Epithelial cell of proximal tubule (primary cell): ENCODE results near the gene CPVL. TPM values are rescaled to one million over a fixed set of nuclear protein-coding genes. Genes with fewer than 3 reads are reported as not detected.

Experiments
- DNase-seq: peaks from one replicate; pipeline ENCODE4 v3.0.0-alpha.2; 2011; ENCODE audit warnings: low read depth
- H3K4me3 ChIP-seq: 2 replicates; pipeline ENCODE4 v1.5.1; 2011; ENCODE audit warnings: low read depth, mild to moderate bottlenecking, low read length
- total RNA-seq: library from RNA; depleted of rRNA; stranded (reverse); fragments of >200 nt; gene quantifications from 2 replicates; pipeline ENCODE4 v1.2.3, GENCODE V29; 2015
- TF ChIP-seq, protein P1 (sequence below): conservative IDR thresholded peaks from 2 replicates; pipeline ENCODE4 v1.5.1; 2012; ENCODE audit warnings: low read depth, mild to moderate bottlenecking, low read length

CPVL gene
- total RNA-seq, 1 donor from 2014 or later: 12.0 TPM

DNA sequence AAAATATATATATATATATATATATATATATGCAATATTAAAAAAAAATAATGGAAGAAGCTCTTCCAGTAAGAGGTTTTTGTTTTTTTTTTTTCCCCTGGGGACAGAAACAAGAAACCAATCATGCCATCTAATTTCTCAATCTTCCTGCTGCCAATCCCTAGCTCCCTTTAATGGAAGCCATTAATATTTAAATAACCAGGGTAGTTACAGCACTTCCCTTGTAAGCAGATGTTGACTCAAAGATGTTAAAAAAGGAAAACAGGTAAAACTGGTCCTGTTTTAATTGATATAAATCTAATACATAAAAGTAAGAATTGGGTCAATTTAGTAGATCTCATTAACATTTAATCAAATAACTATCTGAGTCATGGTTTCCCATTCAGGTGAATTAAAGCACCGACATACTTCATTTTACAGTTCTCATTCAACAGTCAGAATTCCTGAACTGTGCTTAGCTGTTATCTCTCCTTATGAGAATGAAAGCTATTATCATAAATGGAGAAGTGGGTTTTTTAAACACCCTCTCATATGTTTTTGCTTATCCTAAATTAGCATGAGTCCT is 22.6 kb downstream of the CPVL start:
- H3K4me3 ChIP-seq: no peak overlapping the region
- TF ChIP-seq, protein P1, sequence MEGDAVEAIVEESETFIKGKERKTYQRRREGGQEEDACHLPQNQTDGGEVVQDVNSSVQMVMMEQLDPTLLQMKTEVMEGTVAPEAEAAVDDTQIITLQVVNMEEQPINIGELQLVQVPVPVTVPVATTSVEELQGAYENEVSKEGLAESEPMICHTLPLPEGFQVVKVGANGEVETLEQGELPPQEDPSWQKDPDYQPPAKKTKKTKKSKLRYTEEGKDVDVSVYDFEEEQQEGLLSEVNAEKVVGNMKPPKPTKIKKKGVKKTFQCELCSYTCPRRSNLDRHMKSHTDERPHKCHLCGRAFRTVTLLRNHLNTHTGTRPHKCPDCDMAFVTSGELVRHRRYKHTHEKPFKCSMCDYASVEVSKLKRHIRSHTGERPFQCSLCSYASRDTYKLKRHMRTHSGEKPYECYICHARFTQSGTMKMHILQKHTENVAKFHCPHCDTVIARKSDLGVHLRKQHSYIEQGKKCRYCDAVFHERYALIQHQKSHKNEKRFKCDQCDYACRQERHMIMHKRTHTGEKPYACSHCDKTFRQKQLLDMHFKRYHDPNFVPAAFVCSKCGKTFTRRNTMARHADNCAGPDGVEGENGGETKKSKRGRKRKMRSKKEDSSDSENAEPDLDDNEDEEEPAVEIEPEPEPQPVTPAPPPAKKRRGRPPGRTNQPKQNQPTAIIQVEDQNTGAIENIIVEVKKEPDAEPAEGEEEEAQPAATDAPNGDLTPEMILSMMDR: no peak
- DNase-seq: no peak

DNA sequence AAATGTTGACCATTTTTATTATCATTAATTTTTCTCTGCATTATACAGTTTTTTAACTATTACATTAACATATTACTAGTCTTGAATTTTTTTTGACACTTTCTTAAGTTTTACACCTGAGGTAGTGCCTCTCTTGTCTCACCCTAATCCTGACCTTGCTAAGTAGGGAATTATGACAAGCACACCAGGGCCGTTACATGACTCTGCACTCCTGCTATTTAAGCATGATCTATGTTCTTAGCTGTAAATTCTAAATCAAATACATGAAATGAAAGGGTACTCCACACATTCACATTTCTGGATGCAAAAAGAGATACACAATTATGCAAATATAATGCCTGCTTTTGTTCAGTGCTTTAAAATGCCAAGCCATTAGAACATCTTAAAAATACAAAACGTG is 23.6 kb downstream of the CPVL start:
- H3K4me3 ChIP-seq: no peak overlapping the region
- TF ChIP-seq, protein P1: no peak
- DNase-seq: no peak

DNA sequence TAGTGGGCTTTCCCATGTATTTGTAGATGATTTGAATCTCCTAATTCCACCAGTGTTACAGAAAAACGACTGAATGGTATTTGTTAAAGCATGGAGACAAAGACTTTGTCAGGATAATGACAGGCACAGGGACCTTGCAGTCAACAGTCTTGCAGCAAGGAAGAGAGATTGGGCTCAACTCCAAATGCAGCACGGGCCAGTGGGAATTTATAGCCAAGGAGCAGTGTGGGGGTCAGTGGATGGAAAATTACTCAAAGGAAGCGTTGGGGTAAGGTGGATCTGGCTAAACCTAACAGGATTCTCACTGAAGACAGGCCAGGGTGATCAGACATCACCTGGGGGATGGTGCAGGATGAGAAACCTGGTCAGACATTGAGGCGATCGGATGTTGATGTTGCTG is 24.3 kb downstream of the CPVL start:
- no peak for DNase-seq
- TF ChIP-seq, protein P1: no peak
- no peak overlapping the region for H3K4me3 ChIP-seq

DNA sequence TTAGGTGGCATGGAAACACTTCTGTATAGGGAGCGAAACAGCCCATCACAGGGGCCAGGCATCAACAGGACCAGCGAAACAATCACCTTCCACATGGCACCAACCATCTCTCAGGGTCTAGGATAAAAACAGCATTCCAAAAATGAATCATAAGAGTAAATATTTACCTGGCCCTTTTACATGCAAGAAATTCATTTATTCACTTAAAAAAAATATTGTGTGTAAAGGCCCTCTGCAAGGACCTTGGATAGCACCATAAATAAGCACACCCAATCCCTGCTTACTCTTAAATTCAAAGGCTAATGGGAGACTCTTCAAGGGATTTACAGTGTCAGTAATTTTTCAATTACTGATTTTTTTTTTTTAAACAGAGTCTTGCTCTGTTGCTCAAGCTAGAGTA is 25.4 kb downstream of the CPVL start:
- TF ChIP-seq, protein P1: no peak
- no peak overlapping the region for H3K4me3 ChIP-seq
- no peak for DNase-seq

DNA sequence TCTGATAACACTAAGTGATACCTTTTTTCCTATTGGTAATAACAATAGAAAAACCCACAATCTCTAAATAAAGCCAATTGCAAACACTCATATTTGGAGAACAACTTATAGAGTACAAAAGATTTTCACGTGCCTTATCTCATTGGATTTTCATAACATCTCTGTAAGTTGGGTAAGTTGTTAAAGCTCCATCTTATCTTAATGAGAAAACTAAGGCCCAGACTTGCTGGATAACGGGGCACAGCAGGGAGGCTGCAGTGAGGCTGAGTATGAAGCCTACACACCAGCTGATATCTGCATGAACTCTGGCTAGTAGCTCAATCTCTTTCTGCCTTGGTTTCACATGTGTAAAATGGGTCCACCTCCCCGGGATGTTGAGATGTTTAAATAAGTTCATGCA is 26.8 kb downstream of the CPVL start:
- no peak overlapping the region for H3K4me3 ChIP-seq
- TF ChIP-seq, protein P1: no peak
- no peak for DNase-seq

DNA sequence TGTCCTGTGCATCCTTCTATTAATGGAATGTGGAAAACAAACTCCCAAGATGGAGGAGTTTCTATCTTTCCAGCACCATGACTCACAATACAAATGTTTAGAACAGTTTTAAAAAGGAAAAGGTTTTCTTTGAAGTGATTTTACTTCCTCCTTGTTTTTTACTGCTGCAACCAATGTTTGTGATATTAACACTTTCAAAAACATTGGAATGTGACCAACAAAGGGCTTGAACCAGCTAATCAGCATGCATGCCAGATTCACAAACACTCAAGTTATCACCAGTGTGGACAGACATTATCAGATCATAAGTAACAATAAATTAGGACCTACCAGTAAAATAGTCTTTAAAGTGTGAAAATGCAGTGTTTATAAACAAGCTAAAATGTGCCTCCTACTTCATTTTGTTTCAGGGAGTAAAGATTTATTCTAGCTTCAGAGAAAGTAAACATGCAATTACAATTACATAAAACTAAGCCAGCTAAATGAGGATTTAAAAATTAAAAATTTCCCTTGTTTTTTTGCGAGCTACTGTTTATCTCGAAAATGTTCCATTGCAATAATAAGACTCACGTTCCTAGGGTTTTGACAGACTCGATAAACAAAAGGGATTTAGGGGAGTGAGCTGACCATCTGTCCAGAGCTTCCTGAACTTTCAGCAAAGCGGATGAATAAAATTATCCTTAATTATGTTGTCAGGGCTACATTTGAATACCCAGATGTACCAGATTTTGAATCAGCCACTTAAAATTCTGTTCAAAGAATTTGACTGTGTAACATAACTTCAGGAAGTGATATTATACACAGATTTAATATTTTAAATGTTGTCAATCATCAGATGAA is 29.8 kb downstream of the CPVL start:
- no peak for DNase-seq
- H3K4me3 ChIP-seq: no peak overlapping the region
- TF ChIP-seq, protein P1: no peak
